Cerebellar cortex (tissue), 1 donor: ENCODE measurements around the gene CSTB.

Source experiments
- DNase-seq: peaks from one replicate; pipeline ENCODE4 v3.0.0-alpha.2; 2015; ENCODE audit warnings: low spot score

The CSTB gene

GRCh38 chr21:43750339-43751033 lies 25.6 kb downstream of the CSTB start:
- DNase-seq, result no peak

GRCh38 chr21:43749651-43750262 lies 26.4 kb downstream of the CSTB start:
- no peak for DNase-seq

GRCh38 chr21:43748622-43749021 lies 27.5 kb downstream of the CSTB start:
- DNase-seq, result no peak

GRCh38 chr21:43745772-43746517 lies 30.2 kb downstream of the CSTB start:
- DNase-seq, result no peak

- no peak for DNase-seq
These were observed 31.4 kb downstream of the CSTB start for GRCh38 chr21:43744725-43745124.

GRCh38 chr21:43743947-43744346 lies 32.2 kb downstream of the CSTB start:
- DNase-seq, result no peak

GRCh38 chr21:43741423-43742096 lies 34.5 kb downstream of the CSTB start:
- no peak for DNase-seq

- DNase-seq, result peak; percentile 80
These were observed 35.5 kb downstream of the CSTB start for GRCh38 chr21:43740497-43741156.

- DNase-seq, result no peak
These were observed 36.3 kb downstream of the CSTB start for GRCh38 chr21:43739621-43740435.

- no peak for DNase-seq
These were observed 38.8 kb downstream of the CSTB start for GRCh38 chr21:43737158-43737950.

- no peak for DNase-seq
These were observed 39.8 kb downstream of the CSTB start for GRCh38 chr21:43736224-43736883.

GRCh38 chr21:43735236-43736091 lies 40.6 kb downstream of the CSTB start:
- no peak for DNase-seq

- no peak for DNase-seq
These were observed 41.2 kb downstream of the CSTB start for GRCh38 chr21:43734928-43735229.

GRCh38 chr21:43734131-43734927 lies 41.8 kb downstream of the CSTB start:
- no peak for DNase-seq

- no peak for DNase-seq
These were observed 42.5 kb downstream of the CSTB start for GRCh38 chr21:43733529-43734071.

GRCh38 chr21:43733060-43733459 lies 43.0 kb downstream of the CSTB start:
- DNase-seq, result no peak

GRCh38 chr21:43731891-43732711 lies 44.0 kb downstream of the CSTB start:
- DNase-seq, result peak; percentile 85
